Peyer's patch (tissue), 4 donors: ENCODE results near the gene FEN1.

Source experiments
- CTCF ChIP-seq, 6 experiments: fragments of 450-650 bp in 4 of 6; fragments of 200-600 bp in 2 of 6; sonication (generic) in 1 of 6; IDR thresholded peaks; one replicate each; pipeline ENCODE4 v1.5.1; 2017 to 2019; ENCODE audit warnings: antibody characterized with exemption in 6 of 6, mild to moderate bottlenecking in 3 of 6, moderate library complexity in 1 of 6
- POLR2A ChIP-seq, 2 donors: fragments of 450-650 bp; IDR thresholded peaks; one replicate each; pipeline ENCODE4 v1.5.1; 2017; ENCODE audit warnings: antibody characterized with exemption in 2 of 2, mild to moderate bottlenecking in 2 of 2, moderate library complexity in 2 of 2

GRCh38 chr11:61773809-61774208, 18.9 kb upstream of the FEN1 start:
- TF ChIP-seq CTCF (IDR thresholded peaks at IDR 0.05) (no peak), POLR2A (IDR thresholded peaks at IDR 0.05) (no peak)
